PC-3 (cell line): ENCODE results near the gene WNT7B.

ENCODE experiments used
- EZH2phosphoT487 ChIP-seq: fragments of 300-600 bp; sonication (generic); IDR thresholded peaks from 2 replicates; pipeline ENCODE4 v1.6.1; 2018; ENCODE audit warnings: mild to moderate bottlenecking, antibody characterized with exemption, low read length, borderline replicate concordance
- TF ChIP-seq, protein P1 (sequence below): fragments of 300-600 bp; sonication (generic); conservative IDR thresholded peaks from 2 replicates; pipeline ENCODE4 v1.5.1; 2017; ENCODE audit warnings: antibody characterized with exemption, low read depth, mild to moderate bottlenecking, low read length

DNA sequence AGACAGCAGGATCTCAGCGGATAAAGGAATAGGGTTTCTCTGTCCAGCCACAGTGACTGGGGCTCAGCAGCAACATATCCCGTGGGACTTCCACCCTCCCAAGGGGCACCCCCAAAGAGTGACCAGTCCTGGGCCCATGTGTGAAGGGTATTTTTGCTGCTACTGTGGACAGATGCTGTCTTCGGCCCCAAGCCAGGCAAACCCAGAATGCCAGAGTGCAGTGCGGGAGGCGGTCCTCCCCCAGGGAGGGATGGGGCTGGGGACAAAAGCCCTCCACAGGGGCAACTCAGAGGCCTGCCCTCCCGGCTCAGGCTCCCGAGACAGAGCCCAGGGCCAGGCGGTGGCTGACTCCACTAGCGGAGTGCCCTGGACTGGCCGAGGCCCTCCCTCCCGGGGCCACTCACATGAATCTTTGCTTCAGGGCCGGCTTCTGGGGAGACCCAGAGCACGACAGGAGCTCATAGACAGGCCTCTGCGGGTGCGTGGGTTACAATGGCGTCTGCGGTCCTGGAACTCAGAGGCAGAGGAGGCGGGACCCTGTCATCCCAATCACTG is 34.7 kb upstream of the WNT7B start:
- TF ChIP-seq, protein P1, sequence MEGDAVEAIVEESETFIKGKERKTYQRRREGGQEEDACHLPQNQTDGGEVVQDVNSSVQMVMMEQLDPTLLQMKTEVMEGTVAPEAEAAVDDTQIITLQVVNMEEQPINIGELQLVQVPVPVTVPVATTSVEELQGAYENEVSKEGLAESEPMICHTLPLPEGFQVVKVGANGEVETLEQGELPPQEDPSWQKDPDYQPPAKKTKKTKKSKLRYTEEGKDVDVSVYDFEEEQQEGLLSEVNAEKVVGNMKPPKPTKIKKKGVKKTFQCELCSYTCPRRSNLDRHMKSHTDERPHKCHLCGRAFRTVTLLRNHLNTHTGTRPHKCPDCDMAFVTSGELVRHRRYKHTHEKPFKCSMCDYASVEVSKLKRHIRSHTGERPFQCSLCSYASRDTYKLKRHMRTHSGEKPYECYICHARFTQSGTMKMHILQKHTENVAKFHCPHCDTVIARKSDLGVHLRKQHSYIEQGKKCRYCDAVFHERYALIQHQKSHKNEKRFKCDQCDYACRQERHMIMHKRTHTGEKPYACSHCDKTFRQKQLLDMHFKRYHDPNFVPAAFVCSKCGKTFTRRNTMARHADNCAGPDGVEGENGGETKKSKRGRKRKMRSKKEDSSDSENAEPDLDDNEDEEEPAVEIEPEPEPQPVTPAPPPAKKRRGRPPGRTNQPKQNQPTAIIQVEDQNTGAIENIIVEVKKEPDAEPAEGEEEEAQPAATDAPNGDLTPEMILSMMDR: no peak
- no peak for TF ChIP-seq EZH2phosphoT487
